ENCODE measurements around the gene TYSND1.

DNA sequence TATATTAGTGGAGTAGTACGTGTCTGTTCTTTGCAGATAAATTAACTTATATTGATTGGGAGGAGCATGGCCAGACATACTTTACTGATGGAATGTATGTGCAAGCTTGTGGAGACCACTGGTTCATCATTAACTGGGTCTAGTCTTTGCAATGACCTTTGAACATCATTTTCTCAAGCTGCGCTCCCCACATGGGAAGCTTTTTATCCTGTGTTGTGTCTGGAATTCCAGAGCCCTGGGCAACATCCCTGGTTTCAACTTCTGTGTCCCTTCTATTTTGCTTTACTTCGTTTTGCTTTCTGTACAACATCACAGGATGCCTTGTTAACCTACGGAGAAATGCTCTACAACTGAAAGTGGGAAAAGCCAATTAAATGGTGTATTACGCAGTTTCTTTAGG, 55.5 kb downstream of the TYSND1 start:
- no peak for TF ChIP-seq CTCF (conservative IDR thresholded peaks at IDR 0.05; ENCODE audit: low read length)
- no peak for TF ChIP-seq EZH2phosphoT487 (IDR thresholded peaks at IDR 0.05; ENCODE audit: borderline replicate concordance, low read depth, low read length)

All from OCI-LY7 (cell line).